Measurements from ENCODE around the gene RACGAP1. TPM values are rescaled to one million over a fixed set of nuclear protein-coding genes. Genes with fewer than 3 reads are reported as not detected.
"Not testable (repeated sequence)": the region's sequence is repeated elsewhere in the genome, so short reads cannot be mapped to it uniquely, and the experiment has no call there.

The RACGAP1 gene
- total and polyA plus RNA-seq, 2 of the 8 experiments (the other 6 are each of a cell fraction or from before 2014, with no cell fraction given) = 18.0 to 66.3 TPM

- TF ChIP-seq SAP30 (IDR thresholded peaks at IDR 0.05; ENCODE audit: insufficient read depth, insufficient replicate concordance, low read length) = no peak
- no peak for TF ChIP-seq ATF2 (IDR thresholded peaks at IDR 0.05; ENCODE audit: low read length)
- no peak for TF ChIP-seq POU5F1 (IDR thresholded peaks at IDR 0.05; ENCODE audit: low read depth, low read length)
- TF ChIP-seq EP300 (IDR thresholded peaks at IDR 0.05; ENCODE audit: borderline replicate concordance in 1 of 2, low read depth in 2 of 2, low read length in 2 of 2) = no peak
- peak; percentile 59; the same call in 1 of the 2 replicates for TF ChIP-seq EGR1 (IDR thresholded peaks at IDR 0.05; ENCODE audit: borderline replicate concordance, low read depth, low read length)
- no peak for TF ChIP-seq SP2 (IDR thresholded peaks at IDR 0.05; ENCODE audit: low read length)
- no peak for TF ChIP-seq YY1 (IDR thresholded peaks at IDR 0.05; ENCODE audit: low read depth, low read length)
These were observed 7.2 kb upstream of the RACGAP1 start (continued) for GRCh38 chr12:50032515-50032853.

- H3K14ac ChIP-seq (ENCODE audit: insufficient read length); H3K4me3 ChIP-seq (ENCODE audit: extremely low read depth in 1 of 4, insufficient read depth in 2 of 4, low read depth in 3 of 4, low read length in 4 of 4); H3K79me2 ChIP-seq (ENCODE audit: control insufficient read depth in 1 of 2, insufficient read depth in 2 of 2, low read length in 2 of 2); H3K18ac ChIP-seq (ENCODE audit: extremely low read depth, low read length); DNase-seq (ENCODE audit: low read depth in 1 of 2, low spot score in 2 of 2); H3K27me3 ChIP-seq (replicated peaks in 1 of 4; ENCODE audit: control insufficient read depth in 3 of 4, extremely low read depth in 1 of 4, insufficient read depth in 3 of 4, low read length in 3 of 4); H2AFZ ChIP-seq (ENCODE audit: low read length); POLR2A ChIA-PET (ENCODE audit: partially characterized antibody); H3K23ac ChIP-seq (ENCODE audit: insufficient read length); H3K4me1 ChIP-seq (replicated peaks in 1 of 4; ENCODE audit: control insufficient read depth in 3 of 4, insufficient read depth in 4 of 4, low read length in 3 of 4); H4K5ac ChIP-seq (ENCODE audit: insufficient read length, low read depth, low read length); FAIRE-seq; H2BK5ac ChIP-seq (ENCODE audit: low read depth, low read length); H3K36me3 ChIP-seq (ENCODE audit: control insufficient read depth in 2 of 4, insufficient read depth in 4 of 4, low read length in 3 of 4); H4K8ac ChIP-seq (ENCODE audit: extremely low read depth, insufficient read depth, low read length); H4K20me1 ChIP-seq (replicated peaks in 1 of 2; ENCODE audit: control insufficient read depth in 1 of 2, insufficient read depth in 2 of 2, low read length in 2 of 2); H2AK5ac ChIP-seq (ENCODE audit: low read depth, low read length); H3K4ac ChIP-seq (replicated peaks; ENCODE audit: insufficient read length, low read depth, low read length); H2BK20ac ChIP-seq (ENCODE audit: low read length); H3K79me1 ChIP-seq (ENCODE audit: low read depth, low read length); H3K9me3 ChIP-seq (ENCODE audit: insufficient read depth in 2 of 2, low read depth in 1 of 2, low read length in 1 of 2); H3K9ac ChIP-seq (replicated peaks in 1 of 4; ENCODE audit: extremely low read depth in 1 of 4, low read depth in 3 of 4, low read length in 3 of 4); H2BK120ac ChIP-seq (replicated peaks; ENCODE audit: low read depth, low read length); H3K4me2 ChIP-seq (ENCODE audit: insufficient read depth in 1 of 2, low read depth in 2 of 2, low read length in 2 of 2); H2BK12ac ChIP-seq (ENCODE audit: low read depth, low read length); H2BK15ac ChIP-seq (ENCODE audit: low read length); H3K56ac ChIP-seq (replicated peaks; ENCODE audit: insufficient read length, low read depth, low read length); H3K27ac ChIP-seq (ENCODE audit: low read depth, low read length); H4K91ac ChIP-seq (replicated peaks; ENCODE audit: insufficient read length, low read length); H3K23me2 ChIP-seq (ENCODE audit: low read depth, low read length): not testable (repeated sequence)
- CTCF ChIA-PET (ENCODE audit: partially characterized antibody) = interaction anchor here (0.8 to 3.8 kb wide), 6 partner anchors 9 to 62 kb away, joined by 4 to 33 read pairs (median 5); no protein-coding TSS in a partner anchor
- WGBS, 2 experiments (ENCODE audit: extremely low coverage in 1 of 2, insufficient coverage in 1 of 2, insufficient read length in 1 of 2, insufficient replicate concordance in 2 of 2, low coverage in 1 of 2, low lambda C conversion rate in 2 of 2, missing lambda C conversion rate in 1 of 2) = 91% methylated on average over 9 of the region's 9 CpGs; no CpG with 5 or more reads in 1 of the 2 experiments
These were observed 5.2 kb upstream of the RACGAP1 start for GRCh38 chr12:50030449-50030848.
